ENCODE measurements around the gene AKAP5. TPM values are rescaled to one million over a fixed set of nuclear protein-coding genes. Genes with fewer than 3 reads are reported as not detected.
A peak's percentile ranks its signal among the peaks of the same experiment; 100 is the strongest.

Gene AKAP5
- total RNA-seq, 1 experiment from 2014 or later: 3.0 TPM

GRCh38 chr14:64502887-64503433 lies 37.7 kb downstream of the AKAP5 start:
- peak overlapping the region; percentile 81 for H3K4me3 Mint-ChIP-seq
- H3K36me3 Mint-ChIP-seq: peaks cover 6% of the 10 kb centered on the region
- DNase-seq (ENCODE audit: low spot score) (no peak), ATAC-seq (no peak)
- H3K27ac Mint-ChIP-seq: peak overlapping the region; percentile 96
- H3K27me3 Mint-ChIP-seq (ENCODE audit: low read depth): no peaks in the 10 kb centered on the region
- no peaks in the 10 kb centered on the region for H3K9me3 Mint-ChIP-seq
- TF ChIP-seq PRDM15 (CRISPR knock-in tag; IDR thresholded peaks at IDR 0.05) (no peak), NFYB (CRISPR knock-in tag; conservative IDR thresholded peaks at IDR 0.05; ENCODE audit: low read depth) (no peak), GABPB1 (CRISPR knock-in tag; IDR thresholded peaks at IDR 0.05) (no peak), ZNF416 (CRISPR knock-in tag; IDR thresholded peaks at IDR 0.05) (no peak), ELF4 (CRISPR knock-in tag; IDR thresholded peaks at IDR 0.05; ENCODE audit: low read depth) (no peak), ATF1 (CRISPR knock-in tag; IDR thresholded peaks at IDR 0.05) (no peak), NFATC4 (CRISPR knock-in tag; IDR thresholded peaks at IDR 0.05) (no peak)
- TF ChIP-seq, protein P1, sequence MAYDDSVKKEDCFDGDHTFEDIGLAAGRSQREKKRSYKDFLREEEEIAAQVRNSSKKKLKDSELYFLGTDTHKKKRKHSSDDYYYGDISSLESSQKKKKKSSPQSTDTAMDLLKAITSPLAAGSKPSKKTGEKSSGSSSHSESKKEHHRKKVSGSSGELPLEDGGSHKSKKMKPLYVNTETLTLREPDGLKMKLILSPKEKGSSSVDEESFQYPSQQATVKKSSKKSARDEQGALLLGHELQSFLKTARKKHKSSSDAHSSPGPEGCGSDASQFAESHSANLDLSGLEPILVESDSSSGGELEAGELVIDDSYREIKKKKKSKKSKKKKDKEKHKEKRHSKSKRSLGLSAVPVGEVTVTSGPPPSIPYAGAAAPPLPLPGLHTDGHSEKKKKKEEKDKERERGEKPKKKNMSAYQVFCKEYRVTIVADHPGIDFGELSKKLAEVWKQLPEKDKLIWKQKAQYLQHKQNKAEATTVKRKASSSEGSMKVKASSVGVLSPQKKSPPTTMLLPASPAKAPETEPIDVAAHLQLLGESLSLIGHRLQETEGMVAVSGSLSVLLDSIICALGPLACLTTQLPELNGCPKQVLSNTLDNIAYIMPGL (CRISPR knock-in tag; IDR thresholded peaks at IDR 0.05): no peak
- H3K4me1 Mint-ChIP-seq: peaks cover 44% of the 10 kb centered on the region
- POLR2A ChIA-PET: interaction anchor here (0.5 to 2.8 kb wide), 4 partner anchors 18 to 972 kb away, joined by 3 to 10 read pairs (median 4); partner anchors contain the start of genes HSPA2 and MTHFD1
- CTCF ChIA-PET: interaction anchor here (3.3 kb wide), 1 partner anchor 8 kb away, joined by 10 read pairs; no protein-coding TSS in a partner anchor

DNA sequence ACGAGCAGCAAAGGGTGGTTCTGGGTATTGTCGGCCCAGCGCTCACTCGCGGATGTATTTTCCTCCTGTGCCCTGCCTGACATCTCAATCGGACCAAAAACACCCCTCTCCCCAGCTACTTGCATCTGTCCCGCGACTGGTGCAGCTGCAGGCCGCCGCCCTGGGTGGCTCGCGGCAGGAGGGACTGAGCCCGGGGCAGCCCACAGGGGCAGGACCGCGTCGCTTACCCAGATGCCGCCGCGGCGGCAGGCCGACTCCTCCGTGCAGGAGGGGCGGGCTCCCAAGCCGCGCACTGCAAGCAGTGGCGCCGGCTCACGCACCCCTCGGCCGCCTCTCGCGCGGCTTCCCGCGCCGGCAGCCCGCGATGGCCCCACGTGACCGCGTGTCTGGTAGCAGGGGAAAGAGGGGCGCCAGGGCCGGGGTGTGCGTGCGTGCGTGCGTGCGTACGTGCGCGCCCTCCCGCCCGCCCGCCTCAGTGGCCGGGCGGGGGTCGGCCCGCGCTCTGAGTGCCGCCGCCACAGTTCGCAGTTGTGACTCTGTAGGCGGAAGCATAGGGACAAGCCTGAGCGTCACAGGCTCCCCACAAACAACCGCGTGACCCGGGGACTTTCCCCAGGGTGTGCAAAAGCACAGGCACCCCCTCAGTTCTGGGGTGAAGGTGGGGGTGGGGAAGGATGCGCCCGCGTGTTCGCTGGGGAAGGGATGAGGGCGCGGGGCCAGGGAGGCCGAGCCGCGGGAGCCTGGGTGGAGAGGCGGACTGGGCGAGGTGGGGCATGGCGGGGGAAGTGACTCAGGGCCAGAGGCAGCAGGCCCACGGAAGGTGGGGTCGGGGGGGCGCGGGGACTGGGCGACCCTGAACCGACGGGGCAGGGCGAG lies 38.4 kb downstream of the AKAP5 start, which contains the start of gene ZBTB25:
ZBTB25 (minus strand) TSS at position 405 of the 876 bp plus-strand sequence. CDS start 13,305 bp downstream, outside the sequence.
- peak; percentile 70 for ATAC-seq
- H3K27ac Mint-ChIP-seq: peak within 1 kb of the TSS; percentile 99
- H3K27me3 Mint-ChIP-seq (ENCODE audit: low read depth): no peaks in the 10 kb centered on the region
- H3K4me3 Mint-ChIP-seq: peak within 1 kb of the TSS; percentile 81
- peaks cover 50% of the 10 kb centered on the region for H3K4me1 Mint-ChIP-seq
- H3K36me3 Mint-ChIP-seq: peaks cover 5% of the 10 kb centered on the region
- DNase-seq (ENCODE audit: low spot score): peak; percentile 87
- ChIA-PET CTCF (interaction anchor here (0.6 to 3.3 kb wide), 4 partner anchors 7 to 133 kb away, joined by 3 to 10 read pairs (median 4); partner anchors contain the start of gene HSPA2), POLR2A (interaction anchor here (0.5 to 2.8 kb wide), 14 partner anchors 17 to 973 kb away, joined by 3 to 10 read pairs (median 5); partner anchors contain the start of genes HSPA2 and MTHFD1)
- no peaks in the 10 kb centered on the region for H3K9me3 Mint-ChIP-seq
- TF ChIP-seq, protein P2, sequence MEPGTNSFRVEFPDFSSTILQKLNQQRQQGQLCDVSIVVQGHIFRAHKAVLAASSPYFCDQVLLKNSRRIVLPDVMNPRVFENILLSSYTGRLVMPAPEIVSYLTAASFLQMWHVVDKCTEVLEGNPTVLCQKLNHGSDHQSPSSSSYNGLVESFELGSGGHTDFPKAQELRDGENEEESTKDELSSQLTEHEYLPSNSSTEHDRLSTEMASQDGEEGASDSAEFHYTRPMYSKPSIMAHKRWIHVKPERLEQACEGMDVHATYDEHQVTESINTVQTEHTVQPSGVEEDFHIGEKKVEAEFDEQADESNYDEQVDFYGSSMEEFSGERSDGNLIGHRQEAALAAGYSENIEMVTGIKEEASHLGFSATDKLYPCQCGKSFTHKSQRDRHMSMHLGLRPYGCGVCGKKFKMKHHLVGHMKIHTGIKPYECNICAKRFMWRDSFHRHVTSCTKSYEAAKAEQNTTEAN (CRISPR knock-in tag; IDR thresholded peaks at IDR 0.05): no peak
- TF ChIP-seq FOXJ3 (CRISPR knock-in tag; IDR thresholded peaks at IDR 0.05; ENCODE audit: borderline replicate concordance): no peak
- TF ChIP-seq, protein P3, sequence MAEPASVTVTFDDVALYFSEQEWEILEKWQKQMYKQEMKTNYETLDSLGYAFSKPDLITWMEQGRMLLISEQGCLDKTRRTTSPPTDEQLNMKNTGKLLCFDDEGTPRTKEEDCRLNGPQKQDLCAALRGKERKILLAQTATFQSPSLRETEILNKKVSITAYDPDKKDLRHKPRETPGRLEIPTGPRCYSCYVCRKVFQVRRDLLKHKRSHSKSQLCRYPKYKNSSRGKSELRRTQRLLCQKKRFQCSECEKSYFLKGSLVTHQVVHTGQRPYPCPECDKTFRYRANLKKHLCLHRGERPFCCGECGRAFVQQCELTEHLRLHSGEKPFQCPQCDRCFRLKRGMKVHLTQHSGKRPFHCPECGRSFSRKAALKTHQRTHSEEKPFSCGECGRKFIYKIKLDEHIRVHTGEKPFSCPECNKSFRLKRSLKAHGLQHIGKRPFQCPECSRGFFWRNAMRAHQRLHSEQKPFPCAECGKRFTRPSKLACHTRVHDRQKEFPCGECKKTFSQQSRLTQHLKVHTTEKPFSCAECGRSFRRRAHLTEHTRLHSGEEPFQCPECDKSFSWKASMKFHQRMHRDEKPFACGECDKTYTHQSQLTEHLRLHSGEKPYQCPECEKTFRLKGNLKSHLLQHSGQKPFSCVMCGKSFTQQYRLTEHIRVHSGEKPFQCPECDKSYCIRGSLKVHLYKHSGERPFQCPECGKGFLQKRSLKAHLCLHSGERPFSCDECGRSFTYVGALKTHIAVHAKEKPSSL (CRISPR knock-in tag; conservative IDR thresholded peaks at IDR 0.05): no peak
- TF ChIP-seq ZNF512 (CRISPR knock-in tag; IDR thresholded peaks at IDR 0.05; ENCODE audit: borderline replicate concordance): no peak
- no peak for TF ChIP-seq FOXK1 (CRISPR knock-in tag; IDR thresholded peaks at IDR 0.05)
- TF ChIP-seq, protein P4, sequence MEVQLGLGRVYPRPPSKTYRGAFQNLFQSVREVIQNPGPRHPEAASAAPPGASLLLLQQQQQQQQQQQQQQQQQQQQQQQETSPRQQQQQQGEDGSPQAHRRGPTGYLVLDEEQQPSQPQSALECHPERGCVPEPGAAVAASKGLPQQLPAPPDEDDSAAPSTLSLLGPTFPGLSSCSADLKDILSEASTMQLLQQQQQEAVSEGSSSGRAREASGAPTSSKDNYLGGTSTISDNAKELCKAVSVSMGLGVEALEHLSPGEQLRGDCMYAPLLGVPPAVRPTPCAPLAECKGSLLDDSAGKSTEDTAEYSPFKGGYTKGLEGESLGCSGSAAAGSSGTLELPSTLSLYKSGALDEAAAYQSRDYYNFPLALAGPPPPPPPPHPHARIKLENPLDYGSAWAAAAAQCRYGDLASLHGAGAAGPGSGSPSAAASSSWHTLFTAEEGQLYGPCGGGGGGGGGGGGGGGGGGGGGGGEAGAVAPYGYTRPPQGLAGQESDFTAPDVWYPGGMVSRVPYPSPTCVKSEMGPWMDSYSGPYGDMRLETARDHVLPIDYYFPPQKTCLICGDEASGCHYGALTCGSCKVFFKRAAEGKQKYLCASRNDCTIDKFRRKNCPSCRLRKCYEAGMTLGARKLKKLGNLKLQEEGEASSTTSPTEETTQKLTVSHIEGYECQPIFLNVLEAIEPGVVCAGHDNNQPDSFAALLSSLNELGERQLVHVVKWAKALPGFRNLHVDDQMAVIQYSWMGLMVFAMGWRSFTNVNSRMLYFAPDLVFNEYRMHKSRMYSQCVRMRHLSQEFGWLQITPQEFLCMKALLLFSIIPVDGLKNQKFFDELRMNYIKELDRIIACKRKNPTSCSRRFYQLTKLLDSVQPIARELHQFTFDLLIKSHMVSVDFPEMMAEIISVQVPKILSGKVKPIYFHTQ (CRISPR knock-in tag; IDR thresholded peaks at IDR 0.05): peak; percentile 79
